Ascending aorta (tissue), 2 donors: ENCODE data around the gene ZNF512. TPM values are rescaled to one million over a fixed set of nuclear protein-coding genes. Genes with fewer than 3 reads are reported as not detected.

Experiments used
- DNase-seq, 2 donors: peaks; one replicate each; pipeline ENCODE4 v3.0.0-alpha.2; 2019; ENCODE audit warnings: low spot score in 2 of 2
- H3K27ac ChIP-seq, 2 donors: fragments of 200-600 bp; sonication (generic); one replicate each; pipeline ENCODE4 v1.5.1; 2016 to 2017; ENCODE audit warnings: mild to moderate bottlenecking in 1 of 2
- H3K27me3 ChIP-seq: fragments of 200-600 bp; sonication (generic); one replicate; pipeline ENCODE4 v1.5.1; 2017
- H3K36me3 ChIP-seq, 2 donors: fragments of 200-600 bp; sonication (generic); one replicate each; pipeline ENCODE4 v1.5.1; 2016
- H3K4me1 ChIP-seq, 2 donors: fragments of 200-600 bp; sonication (generic); one replicate each; pipeline ENCODE4 v1.5.1; 2016 to 2017; ENCODE audit warnings: mild to moderate bottlenecking in 1 of 2
- H3K4me3 ChIP-seq, 2 donors: fragments of 200-600 bp; sonication (generic); one replicate each; pipeline ENCODE4 v1.5.1; 2016 to 2017; ENCODE audit warnings: mild to moderate bottlenecking in 1 of 2
- H3K9me3 ChIP-seq, 2 donors: fragments of 200-600 bp; sonication (generic); one replicate each; pipeline ENCODE4 v1.5.1; 2016
- intact Hi-C: fragments of 100-400 bp; cut with DNase I; formaldehyde crosslinking; loops from one replicate; pipeline ENCODE4 v1.15.1; 2023
- total RNA-seq: library from RNA; depleted of rRNA; stranded (reverse); fragments of >200 nt; gene quantifications from one replicate; pipeline ENCODE4 v1.1.0, GENCODE V29; 2016
- TF ChIP-seq, protein P1 (sequence below), 3 experiments: fragments of 200-600 bp in 2 of 3; fragments of 450-650 bp in 1 of 3; sonication (generic) in 2 of 3; IDR thresholded peaks; one replicate each; pipeline ENCODE4 v1.5.1; 2016 to 2019; ENCODE audit warnings: antibody characterized with exemption in 3 of 3, mild to moderate bottlenecking in 1 of 3, moderate library complexity in 1 of 3

The ZNF512 gene
- total RNA-seq, 1 donor from 2014 or later, result 64.8 TPM

DNA sequence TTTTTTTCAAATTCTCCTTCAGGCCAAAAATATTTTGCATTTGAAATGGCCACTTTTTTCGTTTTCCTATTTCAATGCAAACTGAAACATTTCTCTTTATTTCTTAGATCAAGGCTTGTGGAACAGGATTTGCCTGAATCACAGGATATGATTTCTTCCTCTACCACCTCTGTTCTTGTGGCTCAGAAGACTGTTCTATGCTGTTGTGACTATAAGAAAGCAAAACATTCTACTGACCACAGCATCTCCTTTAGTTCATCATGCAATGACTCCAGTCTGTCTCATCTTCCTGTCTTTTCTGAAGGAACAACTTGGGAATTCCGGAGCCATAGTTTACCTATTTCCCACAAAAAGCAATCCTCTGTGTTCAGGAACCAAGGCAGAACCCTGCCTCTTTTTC is 16.2 kb upstream of the ZNF512 start:
- peaks cover 0 to 8% of the 10 kb centered on the region in 2 donors for H3K9me3 ChIP-seq
- H3K36me3 ChIP-seq, result no peaks in the 10 kb centered on the region
- H3K27ac ChIP-seq, result no peak overlapping the region
- intact Hi-C loops, result no loop called here
- H3K27me3 ChIP-seq, result no peaks in the 10 kb centered on the region
- no peak overlapping the region for H3K4me3 ChIP-seq
- TF ChIP-seq, protein P1, sequence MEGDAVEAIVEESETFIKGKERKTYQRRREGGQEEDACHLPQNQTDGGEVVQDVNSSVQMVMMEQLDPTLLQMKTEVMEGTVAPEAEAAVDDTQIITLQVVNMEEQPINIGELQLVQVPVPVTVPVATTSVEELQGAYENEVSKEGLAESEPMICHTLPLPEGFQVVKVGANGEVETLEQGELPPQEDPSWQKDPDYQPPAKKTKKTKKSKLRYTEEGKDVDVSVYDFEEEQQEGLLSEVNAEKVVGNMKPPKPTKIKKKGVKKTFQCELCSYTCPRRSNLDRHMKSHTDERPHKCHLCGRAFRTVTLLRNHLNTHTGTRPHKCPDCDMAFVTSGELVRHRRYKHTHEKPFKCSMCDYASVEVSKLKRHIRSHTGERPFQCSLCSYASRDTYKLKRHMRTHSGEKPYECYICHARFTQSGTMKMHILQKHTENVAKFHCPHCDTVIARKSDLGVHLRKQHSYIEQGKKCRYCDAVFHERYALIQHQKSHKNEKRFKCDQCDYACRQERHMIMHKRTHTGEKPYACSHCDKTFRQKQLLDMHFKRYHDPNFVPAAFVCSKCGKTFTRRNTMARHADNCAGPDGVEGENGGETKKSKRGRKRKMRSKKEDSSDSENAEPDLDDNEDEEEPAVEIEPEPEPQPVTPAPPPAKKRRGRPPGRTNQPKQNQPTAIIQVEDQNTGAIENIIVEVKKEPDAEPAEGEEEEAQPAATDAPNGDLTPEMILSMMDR (IDR thresholded peaks at IDR 0.05), result no peak
- no peak for DNase-seq
- H3K4me1 ChIP-seq, result no peaks in the 10 kb centered on the region

DNA sequence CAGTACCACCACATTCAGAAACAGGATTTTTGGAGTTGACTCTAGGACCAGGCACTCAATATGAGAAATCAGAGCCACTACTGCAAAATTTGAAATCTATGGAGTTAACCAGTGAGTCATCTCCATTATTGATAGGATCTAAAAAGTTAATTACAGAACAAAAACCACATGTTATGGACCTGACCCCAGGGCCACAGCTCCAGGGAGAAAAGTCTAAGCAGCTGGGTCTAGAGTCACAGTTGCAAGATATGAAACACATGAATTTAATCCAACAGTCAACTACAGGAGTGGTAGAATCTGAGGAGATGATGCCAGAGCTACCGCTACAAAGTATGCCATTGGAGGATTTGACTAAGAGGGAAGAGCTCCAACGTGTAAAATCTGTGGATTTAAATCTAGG is 13.4 kb upstream of the ZNF512 start:
- peaks cover 12 to 36% of the 10 kb centered on the region in 2 donors for H3K9me3 ChIP-seq
- TF ChIP-seq, protein P1 (IDR thresholded peaks at IDR 0.05), result no peak
- no peak overlapping the region for H3K27ac ChIP-seq
- no peaks in the 10 kb centered on the region for H3K36me3 ChIP-seq
- H3K4me3 ChIP-seq, result no peak overlapping the region
- DNase-seq, result no peak
- intact Hi-C loops, result no loop called here
- no peaks in the 10 kb centered on the region for H3K27me3 ChIP-seq
- H3K4me1 ChIP-seq, result no peaks in the 10 kb centered on the region

DNA sequence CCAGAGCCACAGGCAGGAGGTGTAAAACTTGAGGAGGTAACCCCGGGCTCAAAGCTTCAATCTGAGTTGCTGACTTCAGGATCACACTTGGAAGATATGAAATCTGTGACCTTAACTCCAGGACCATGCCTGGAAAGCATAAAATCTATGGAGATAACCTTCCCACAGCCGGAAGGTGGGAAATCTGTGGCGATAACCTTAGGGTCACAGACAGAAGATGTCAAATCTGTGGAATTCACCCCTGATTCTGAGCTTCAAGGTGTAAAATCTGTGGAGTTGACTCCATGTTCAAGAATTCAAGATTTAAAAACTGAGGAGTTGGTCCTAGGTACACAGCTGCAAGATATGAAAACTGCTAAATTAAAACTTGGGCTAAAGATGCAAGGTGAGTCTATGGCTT is 11.6 kb upstream of the ZNF512 start:
- no peak overlapping the region for H3K27ac ChIP-seq
- H3K4me1 ChIP-seq, result no peaks in the 10 kb centered on the region
- TF ChIP-seq, protein P1 (IDR thresholded peaks at IDR 0.05), result no peak
- H3K36me3 ChIP-seq, result no peaks in the 10 kb centered on the region
- no peak for DNase-seq
- intact Hi-C loops, result no loop called here
- no peak overlapping the region for H3K4me3 ChIP-seq
- peaks cover 12 to 53% of the 10 kb centered on the region in 2 donors for H3K9me3 ChIP-seq
- H3K27me3 ChIP-seq, result no peaks in the 10 kb centered on the region

DNA sequence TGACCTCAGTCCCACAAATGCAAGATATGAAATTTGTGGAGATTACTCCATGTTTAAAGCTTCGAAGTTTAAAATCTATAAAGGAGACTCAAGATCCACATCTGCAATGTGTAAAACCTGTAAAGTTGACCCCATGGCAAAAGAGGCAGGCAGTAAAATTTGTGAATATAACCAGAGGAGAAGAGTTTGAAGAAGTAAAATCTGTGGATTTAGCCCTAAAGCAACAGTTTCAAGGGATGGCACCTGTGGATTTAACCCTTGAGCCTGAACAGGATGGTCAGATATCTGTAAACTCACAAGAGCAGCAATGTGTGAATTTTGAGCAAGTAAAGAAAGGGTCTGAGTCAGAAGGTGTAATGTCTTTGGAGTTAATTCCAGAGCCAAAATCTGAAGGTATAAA is 11.2 kb upstream of the ZNF512 start:
- Histone ChIP-seq H3K27me3 (no peaks in the 10 kb centered on the region), H3K4me3 (no peak overlapping the region), H3K4me1 (no peaks in the 10 kb centered on the region), H3K27ac (no peak overlapping the region), H3K36me3 (no peaks in the 10 kb centered on the region), H3K9me3 (peaks cover 12 to 58% of the 10 kb centered on the region in 2 donors)
- DNase-seq, result no peak
- TF ChIP-seq, protein P1 (IDR thresholded peaks at IDR 0.05), result no peak
- intact Hi-C loops, result no loop called here

DNA sequence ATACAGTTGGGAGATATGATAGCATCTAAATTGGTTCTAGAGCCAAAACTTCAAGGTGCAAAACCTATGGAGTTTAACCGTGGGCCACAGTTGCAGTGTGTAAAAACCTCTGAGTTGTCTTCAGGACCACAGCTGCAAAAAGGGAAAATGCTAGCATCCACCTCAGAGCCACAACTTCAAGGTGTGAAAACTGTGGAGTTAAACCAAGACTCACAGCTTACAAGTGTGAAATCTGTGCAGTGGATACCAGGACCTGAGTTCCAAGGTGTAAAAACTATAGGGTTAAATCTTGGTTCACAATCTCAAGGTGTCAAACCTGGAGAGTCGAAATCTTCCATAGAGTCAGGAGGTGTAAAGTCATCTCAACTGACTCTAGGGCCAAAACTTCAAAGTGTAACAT is 10.4 kb upstream of the ZNF512 start:
- no peak for DNase-seq
- H3K27me3 ChIP-seq, result no peaks in the 10 kb centered on the region
- peaks cover 16 to 65% of the 10 kb centered on the region in 2 donors for H3K9me3 ChIP-seq
- no peaks in the 10 kb centered on the region for H3K36me3 ChIP-seq
- H3K4me1 ChIP-seq, result no peaks in the 10 kb centered on the region
- H3K27ac ChIP-seq, result no peak overlapping the region
- TF ChIP-seq, protein P1 (IDR thresholded peaks at IDR 0.05), result no peak
- no peak overlapping the region for H3K4me3 ChIP-seq
- intact Hi-C loops, result no loop called here

DNA sequence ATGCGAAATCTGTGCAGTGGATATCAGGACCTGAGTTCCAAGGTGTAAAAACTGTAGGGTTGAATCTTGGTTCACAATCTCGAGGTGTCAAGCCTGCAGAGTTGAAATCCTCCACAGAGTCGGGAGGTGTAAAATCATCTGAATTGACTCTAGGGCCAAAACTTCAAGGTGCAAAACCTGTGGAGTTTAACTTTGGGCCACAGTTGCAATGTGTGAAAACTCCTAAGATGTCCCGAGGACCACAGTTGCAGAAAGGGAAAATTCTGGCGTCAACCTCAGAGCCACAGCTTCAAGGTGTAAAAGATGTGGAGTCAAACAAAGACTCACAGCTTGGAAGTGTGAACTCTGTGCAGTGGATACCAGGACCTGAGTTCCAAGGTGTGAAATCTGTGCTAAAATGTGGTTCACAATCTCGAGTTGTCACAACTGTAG is 9.8 kb upstream of the ZNF512 start:
- H3K4me1 ChIP-seq, result no peaks in the 10 kb centered on the region
- peaks cover 16 to 71% of the 10 kb centered on the region in 2 donors for H3K9me3 ChIP-seq
- H3K4me3 ChIP-seq, result no peak overlapping the region
- DNase-seq, result no peak
- no peaks in the 10 kb centered on the region for H3K27me3 ChIP-seq
- intact Hi-C loops, result no loop called here
- no peak overlapping the region for H3K27ac ChIP-seq
- H3K36me3 ChIP-seq, result no peaks in the 10 kb centered on the region
- TF ChIP-seq, protein P1 (IDR thresholded peaks at IDR 0.05), result no peak
